ENCODE data around the gene KCTD4.

DNA sequence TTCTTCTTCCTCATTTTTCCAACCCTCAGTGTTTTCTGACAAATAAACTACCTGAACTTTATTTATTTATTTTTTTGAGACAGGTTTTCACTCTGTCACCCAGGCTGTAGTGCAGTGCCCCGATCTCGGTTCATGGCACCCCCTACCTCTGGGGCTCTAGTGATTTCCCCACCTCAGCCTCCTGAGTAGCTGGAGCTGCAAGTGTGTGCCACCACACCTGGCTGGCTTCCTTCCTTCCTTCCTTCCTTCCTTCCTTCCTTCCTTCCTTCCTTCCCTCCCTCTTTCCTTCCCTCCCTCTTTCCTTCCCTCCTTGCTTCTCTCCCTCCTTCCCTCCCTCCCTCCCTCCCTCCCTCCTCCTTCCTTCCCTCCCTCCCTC, 32.3 kb downstream of the KCTD4 start:
- TF ChIP-seq, protein P1, sequence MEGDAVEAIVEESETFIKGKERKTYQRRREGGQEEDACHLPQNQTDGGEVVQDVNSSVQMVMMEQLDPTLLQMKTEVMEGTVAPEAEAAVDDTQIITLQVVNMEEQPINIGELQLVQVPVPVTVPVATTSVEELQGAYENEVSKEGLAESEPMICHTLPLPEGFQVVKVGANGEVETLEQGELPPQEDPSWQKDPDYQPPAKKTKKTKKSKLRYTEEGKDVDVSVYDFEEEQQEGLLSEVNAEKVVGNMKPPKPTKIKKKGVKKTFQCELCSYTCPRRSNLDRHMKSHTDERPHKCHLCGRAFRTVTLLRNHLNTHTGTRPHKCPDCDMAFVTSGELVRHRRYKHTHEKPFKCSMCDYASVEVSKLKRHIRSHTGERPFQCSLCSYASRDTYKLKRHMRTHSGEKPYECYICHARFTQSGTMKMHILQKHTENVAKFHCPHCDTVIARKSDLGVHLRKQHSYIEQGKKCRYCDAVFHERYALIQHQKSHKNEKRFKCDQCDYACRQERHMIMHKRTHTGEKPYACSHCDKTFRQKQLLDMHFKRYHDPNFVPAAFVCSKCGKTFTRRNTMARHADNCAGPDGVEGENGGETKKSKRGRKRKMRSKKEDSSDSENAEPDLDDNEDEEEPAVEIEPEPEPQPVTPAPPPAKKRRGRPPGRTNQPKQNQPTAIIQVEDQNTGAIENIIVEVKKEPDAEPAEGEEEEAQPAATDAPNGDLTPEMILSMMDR (IDR thresholded peaks at IDR 0.05) = no peak
- TF ChIP-seq EP300 (IDR thresholded peaks at IDR 0.05) = no peak

Data from esophagus muscularis mucosa (tissue), 3 donors.